Measurements from ENCODE around the gene ILKAP. TPM values are rescaled to one million over a fixed set of nuclear protein-coding genes. Genes with fewer than 3 reads are reported as not detected.

ILKAP gene
- total RNA-seq, 1 donor from 2014 or later = 63.2 TPM

DNA sequence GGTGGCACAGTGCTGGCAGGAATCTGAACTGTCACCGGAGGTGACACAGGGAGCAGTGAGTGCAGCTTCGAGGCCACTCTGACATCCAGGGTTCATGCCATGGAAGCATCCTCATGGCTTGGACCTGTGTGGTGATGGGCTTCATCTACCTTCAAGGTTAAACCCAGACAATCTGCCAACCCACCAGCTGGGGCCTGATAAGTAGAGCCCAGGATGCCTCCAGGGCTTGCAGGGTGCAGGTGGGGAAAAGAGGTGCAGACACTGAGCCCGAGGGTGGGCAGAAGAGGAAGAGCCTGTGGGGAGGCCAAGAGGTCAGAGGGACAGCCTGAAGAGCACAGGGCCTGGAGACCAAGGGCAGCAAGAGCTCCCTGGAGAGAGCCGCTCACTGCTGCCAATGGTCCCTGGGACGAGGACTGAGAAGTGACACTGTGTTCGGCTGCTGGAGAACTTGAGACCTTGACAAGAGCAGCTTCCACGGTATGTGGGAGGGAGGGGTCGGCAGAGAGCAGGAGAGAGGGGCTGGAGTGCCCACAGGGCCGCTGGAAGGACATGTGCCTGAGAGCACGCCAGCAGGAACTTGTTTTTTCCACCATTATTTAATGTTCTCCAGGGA, 44.5 kb upstream of the ILKAP start:
- Mint-ChIP-seq H3K36me3 (ENCODE audit: low read depth) (peaks cover 5% of the 10 kb centered on the region), H3K9me3 (no peaks in the 10 kb centered on the region), H3K27ac (ENCODE audit: unreplicated experiment) (no peak overlapping the region), H3K4me1 (peaks cover 7% of the 10 kb centered on the region), H3K4me3 (no peak overlapping the region), H3K27me3 (ENCODE audit: low read depth) (no peaks in the 10 kb centered on the region)
- DNase-seq (ENCODE audit: low read depth, low spot score) = no peak
- TF ChIP-seq, protein P1, sequence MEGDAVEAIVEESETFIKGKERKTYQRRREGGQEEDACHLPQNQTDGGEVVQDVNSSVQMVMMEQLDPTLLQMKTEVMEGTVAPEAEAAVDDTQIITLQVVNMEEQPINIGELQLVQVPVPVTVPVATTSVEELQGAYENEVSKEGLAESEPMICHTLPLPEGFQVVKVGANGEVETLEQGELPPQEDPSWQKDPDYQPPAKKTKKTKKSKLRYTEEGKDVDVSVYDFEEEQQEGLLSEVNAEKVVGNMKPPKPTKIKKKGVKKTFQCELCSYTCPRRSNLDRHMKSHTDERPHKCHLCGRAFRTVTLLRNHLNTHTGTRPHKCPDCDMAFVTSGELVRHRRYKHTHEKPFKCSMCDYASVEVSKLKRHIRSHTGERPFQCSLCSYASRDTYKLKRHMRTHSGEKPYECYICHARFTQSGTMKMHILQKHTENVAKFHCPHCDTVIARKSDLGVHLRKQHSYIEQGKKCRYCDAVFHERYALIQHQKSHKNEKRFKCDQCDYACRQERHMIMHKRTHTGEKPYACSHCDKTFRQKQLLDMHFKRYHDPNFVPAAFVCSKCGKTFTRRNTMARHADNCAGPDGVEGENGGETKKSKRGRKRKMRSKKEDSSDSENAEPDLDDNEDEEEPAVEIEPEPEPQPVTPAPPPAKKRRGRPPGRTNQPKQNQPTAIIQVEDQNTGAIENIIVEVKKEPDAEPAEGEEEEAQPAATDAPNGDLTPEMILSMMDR (conservative IDR thresholded peaks at IDR 0.05) = no peak

DNA sequence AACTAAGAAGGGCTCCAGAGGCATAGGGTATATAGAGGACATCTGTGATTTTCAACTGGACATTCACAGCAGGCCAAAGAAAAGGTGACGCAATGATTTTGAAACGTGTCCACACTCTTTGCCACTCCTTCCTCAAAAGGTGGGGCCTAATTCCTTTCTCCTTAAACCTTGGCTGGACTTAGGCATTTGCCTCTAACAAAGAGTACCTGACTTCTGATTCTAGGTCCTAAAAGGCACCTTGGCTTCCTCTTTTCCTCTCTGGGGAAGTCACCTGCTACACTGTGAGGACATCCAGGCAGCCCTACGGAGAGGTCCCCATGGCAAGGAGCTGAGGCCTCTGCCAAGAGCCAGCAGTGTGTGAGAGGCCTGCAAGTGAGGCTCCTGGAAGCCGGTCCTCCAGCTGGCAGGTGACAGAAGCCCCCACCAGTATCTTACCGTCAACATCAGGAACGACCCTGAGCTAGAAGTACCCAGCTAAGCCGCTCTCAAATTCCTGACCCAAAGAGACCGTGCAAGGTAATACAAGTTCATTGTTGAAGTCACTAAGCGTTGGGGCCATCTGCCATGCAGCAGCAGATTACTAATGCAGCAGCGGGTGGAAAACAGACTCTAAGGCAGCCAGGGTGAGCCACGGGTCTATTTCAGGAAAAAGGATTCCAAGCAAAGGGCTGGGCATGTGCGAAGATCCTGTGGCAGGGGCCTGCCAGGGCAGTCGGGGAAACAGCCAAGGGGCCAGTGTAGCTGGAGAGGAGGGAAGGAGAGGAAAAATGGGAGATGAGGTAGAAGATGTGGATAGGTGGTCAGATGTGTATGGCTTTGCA, 43.7 kb upstream of the ILKAP start:
- Mint-ChIP-seq H3K4me3 (no peak overlapping the region), H3K27me3 (ENCODE audit: low read depth) (no peaks in the 10 kb centered on the region), H3K4me1 (peaks cover 15% of the 10 kb centered on the region), H3K9me3 (no peaks in the 10 kb centered on the region), H3K36me3 (ENCODE audit: low read depth) (peaks cover 5% of the 10 kb centered on the region), H3K27ac (ENCODE audit: unreplicated experiment) (no peak overlapping the region)
- DNase-seq (ENCODE audit: low read depth, low spot score) = no peak
- TF ChIP-seq, protein P1 (conservative IDR thresholded peaks at IDR 0.05) = no peak

DNA sequence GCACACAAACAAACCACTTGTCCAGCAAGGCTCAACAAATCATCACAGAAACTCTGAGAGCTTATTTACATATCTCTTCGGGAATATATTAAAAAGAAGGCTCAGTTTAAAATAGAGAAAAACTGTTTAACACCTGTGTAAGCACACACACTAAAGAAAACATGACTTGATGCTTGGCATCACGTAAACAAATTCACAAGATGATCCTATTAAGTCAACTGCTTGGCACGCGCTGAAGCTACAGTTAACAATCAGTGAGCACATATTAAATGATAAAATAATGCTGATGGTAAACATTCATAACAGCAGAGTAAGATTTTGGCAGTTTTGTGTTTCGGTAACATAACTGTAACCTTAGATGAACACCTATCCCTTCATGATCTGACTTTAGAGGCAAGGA, 40.7 kb upstream of the ILKAP start:
- Mint-ChIP-seq H3K36me3 (ENCODE audit: low read depth) (peaks cover 5% of the 10 kb centered on the region), H3K27ac (ENCODE audit: unreplicated experiment) (no peak overlapping the region), H3K9me3 (no peaks in the 10 kb centered on the region), H3K4me1 (peaks cover 22% of the 10 kb centered on the region), H3K27me3 (ENCODE audit: low read depth) (no peaks in the 10 kb centered on the region), H3K4me3 (no peak overlapping the region)
- TF ChIP-seq, protein P1 (conservative IDR thresholded peaks at IDR 0.05) = no peak
- DNase-seq (ENCODE audit: low read depth, low spot score) = no peak

DNA sequence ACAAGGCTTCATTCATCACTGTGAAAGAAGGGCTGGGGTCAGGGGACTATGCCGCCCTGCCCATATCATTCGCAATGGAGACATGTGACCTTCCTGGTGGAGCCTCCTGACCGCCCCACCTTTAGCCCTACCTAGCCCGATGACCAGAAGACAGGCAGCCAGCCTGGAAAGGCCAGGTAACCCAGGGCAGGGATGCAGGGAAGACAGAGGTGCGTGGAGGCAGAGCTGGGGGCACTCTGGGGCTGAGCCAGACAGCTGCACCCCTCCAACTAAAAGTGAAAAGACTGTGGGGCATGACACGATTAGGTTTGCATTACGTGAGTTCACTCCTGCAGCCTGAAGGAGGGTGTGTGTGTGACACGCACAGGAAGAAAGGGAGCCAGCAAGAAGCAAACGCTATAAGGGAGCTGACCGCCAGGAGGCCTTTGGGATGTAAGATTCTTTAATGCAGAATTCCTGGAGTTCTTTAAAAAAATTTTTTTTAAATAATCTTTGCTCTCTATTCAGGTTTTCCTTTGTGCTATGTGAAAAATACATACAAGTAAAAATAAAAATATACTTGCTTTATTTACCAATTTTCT, 40.1 kb upstream of the ILKAP start:
- H3K36me3 Mint-ChIP-seq (ENCODE audit: low read depth) = peaks cover 5% of the 10 kb centered on the region
- no peak for DNase-seq (ENCODE audit: low read depth, low spot score)
- peaks cover 22% of the 10 kb centered on the region for H3K4me1 Mint-ChIP-seq
- peak overlapping the region; percentile 88 for H3K4me3 Mint-ChIP-seq
- no peaks in the 10 kb centered on the region for H3K9me3 Mint-ChIP-seq
- TF ChIP-seq, protein P1 (conservative IDR thresholded peaks at IDR 0.05) = peak; percentile 24
- H3K27ac Mint-ChIP-seq (ENCODE audit: unreplicated experiment) = no peak overlapping the region
- H3K27me3 Mint-ChIP-seq (ENCODE audit: low read depth) = no peaks in the 10 kb centered on the region

DNA sequence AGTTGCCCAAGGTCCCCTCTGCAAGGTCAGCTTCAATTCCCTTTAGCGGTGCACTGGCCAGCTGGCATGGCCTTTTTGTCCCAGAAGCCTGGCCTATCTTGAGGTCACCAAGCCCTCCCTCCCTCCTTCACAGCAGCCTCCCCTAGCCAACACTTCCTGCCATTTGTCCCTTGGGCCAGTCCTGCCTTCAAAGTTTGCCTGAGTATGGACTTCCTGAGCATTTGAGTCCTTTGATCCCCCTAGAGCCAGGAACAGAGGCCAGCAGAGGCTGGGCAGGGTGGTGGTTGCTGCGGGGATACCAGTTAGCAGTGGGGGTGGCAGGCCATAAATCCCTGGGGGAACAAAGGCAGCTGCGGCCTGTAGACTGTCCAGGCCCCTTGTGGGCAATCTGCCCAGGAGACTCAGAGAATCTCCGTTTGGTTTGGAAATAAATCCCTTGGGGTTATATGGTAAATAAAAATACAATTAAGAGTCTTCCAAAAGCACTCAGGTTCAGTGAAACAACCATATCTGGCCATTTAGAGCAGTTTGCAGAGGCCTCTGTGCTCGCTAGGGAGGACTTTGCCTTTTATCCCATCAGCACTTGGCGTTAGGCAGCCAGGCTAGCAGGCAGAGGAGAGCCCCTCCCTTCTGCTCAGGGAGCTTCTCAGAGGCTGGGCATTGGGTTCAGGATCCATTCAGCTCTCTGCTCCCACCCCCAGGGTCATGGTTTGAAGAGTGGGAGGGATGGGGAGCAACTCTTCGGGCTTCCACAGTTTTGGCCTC, 39.4 kb upstream of the ILKAP start:
- peaks cover 5% of the 10 kb centered on the region for H3K36me3 Mint-ChIP-seq (ENCODE audit: low read depth)
- TF ChIP-seq, protein P1 (conservative IDR thresholded peaks at IDR 0.05) = no peak
- peak overlapping the region; percentile 88 for H3K4me3 Mint-ChIP-seq
- H3K27ac Mint-ChIP-seq (ENCODE audit: unreplicated experiment) = no peak overlapping the region
- no peaks in the 10 kb centered on the region for H3K9me3 Mint-ChIP-seq
- no peaks in the 10 kb centered on the region for H3K27me3 Mint-ChIP-seq (ENCODE audit: low read depth)
- DNase-seq (ENCODE audit: low read depth, low spot score) = no peak
- H3K4me1 Mint-ChIP-seq = peaks cover 27% of the 10 kb centered on the region
